ENCODE data around the gene KANSL1L. TPM values are rescaled to one million over a fixed set of nuclear protein-coding genes. Genes with fewer than 3 reads are reported as not detected.
A peak's percentile ranks its signal among the peaks of the same experiment; 100 is the strongest.

Gene KANSL1L
- total and polyA plus RNA-seq, 9 of the 15 experiments (the other 6 are each of a cell fraction or from before 2014, with no cell fraction given): 1.3 to 6.7 (median 2.4) TPM

GRCh38 chr2:210002158-210003157 is 168.8 kb downstream of the KANSL1L start, which contains the start of gene RPE (continued):
- TF ChIP-seq, protein P1, sequence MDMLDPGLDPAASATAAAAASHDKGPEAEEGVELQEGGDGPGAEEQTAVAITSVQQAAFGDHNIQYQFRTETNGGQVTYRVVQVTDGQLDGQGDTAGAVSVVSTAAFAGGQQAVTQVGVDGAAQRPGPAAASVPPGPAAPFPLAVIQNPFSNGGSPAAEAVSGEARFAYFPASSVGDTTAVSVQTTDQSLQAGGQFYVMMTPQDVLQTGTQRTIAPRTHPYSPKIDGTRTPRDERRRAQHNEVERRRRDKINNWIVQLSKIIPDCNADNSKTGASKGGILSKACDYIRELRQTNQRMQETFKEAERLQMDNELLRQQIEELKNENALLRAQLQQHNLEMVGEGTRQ (CRISPR knock-in tag; IDR thresholded peaks at IDR 0.05): no peak
- TF ChIP-seq KDM4B (IDR thresholded peaks at IDR 0.05; ENCODE audit: borderline replicate concordance in 2 of 2, low read depth in 1 of 2): peak in 1 of 2 experiments; percentile 39; a peak in 1 of 4 replicates
- peak in 1 of 2 experiments; percentile 37; a peak in 1 of 4 replicates for TF ChIP-seq SIN3A (IDR thresholded peaks at IDR 0.05; ENCODE audit: borderline replicate concordance in 2 of 2, control insufficient read depth in 1 of 2, low read depth in 2 of 2, low read length in 2 of 2)
- peak; percentile 40 for TF ChIP-seq SP2 (IDR thresholded peaks at IDR 0.05; ENCODE audit: extremely low read depth, low read depth, low read length, poor library complexity, severe bottlenecking)
- TF ChIP-seq DPF2 (IDR thresholded peaks at IDR 0.05): 0 out of 2 replicates have a peak, but pooled peaks have one; percentile 23
- TF ChIP-seq ELF2 (CRISPR knock-in tag; IDR thresholded peaks at IDR 0.05): peak; percentile 64
- TF ChIP-seq, protein P2, sequence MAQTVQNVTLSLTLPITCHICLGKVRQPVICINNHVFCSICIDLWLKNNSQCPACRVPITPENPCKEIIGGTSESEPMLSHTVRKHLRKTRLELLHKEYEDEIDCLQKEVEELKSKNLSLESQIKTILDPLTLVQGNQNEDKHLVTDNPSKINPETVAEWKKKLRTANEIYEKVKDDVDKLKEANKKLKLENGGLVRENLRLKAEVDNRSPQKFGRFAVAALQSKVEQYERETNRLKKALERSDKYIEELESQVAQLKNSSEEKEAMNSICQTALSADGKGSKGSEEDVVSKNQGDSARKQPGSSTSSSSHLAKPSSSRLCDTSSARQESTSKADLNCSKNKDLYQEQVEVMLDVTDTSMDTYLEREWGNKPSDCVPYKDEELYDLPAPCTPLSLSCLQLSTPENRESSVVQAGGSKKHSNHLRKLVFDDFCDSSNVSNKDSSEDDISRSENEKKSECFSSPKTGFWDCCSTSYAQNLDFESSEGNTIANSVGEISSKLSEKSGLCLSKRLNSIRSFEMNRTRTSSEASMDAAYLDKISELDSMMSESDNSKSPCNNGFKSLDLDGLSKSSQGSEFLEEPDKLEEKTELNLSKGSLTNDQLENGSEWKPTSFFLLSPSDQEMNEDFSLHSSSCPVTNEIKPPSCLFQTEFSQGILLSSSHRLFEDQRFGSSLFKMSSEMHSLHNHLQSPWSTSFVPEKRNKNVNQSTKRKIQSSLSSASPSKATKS (CRISPR knock-in tag; IDR thresholded peaks at IDR 0.05): no peak
- no peak for TF ChIP-seq HNRNPUL1 (IDR thresholded peaks at IDR 0.05; ENCODE audit: low read length)
- TF ChIP-seq SNRNP70 (optimal IDR thresholded peaks at IDR 0.05; ENCODE audit: low read depth, low read length): no peak
- TF ChIP-seq NBN (IDR thresholded peaks at IDR 0.05; ENCODE audit: low read depth): 0 out of 2 replicates have a peak, but pooled peaks have one; percentile 40
- no peak for TF ChIP-seq NCOA4 (IDR thresholded peaks at IDR 0.05; ENCODE audit: partially characterized antibody)
- TF ChIP-seq ZNF184 (CRISPR knock-in tag; IDR thresholded peaks at IDR 0.05): no peak
- peak; percentile 78 for TF ChIP-seq ELF1 (tag; IDR thresholded peaks at IDR 0.05)
- TF ChIP-seq MYC (IDR thresholded peaks at IDR 0.05; ENCODE audit: low read depth, low read length): peak; percentile 66; the same call in 1 of the 2 replicates
- TF ChIP-seq MYC (CRISPR knock-in tag; IDR thresholded peaks at IDR 0.05; ENCODE audit: borderline replicate concordance, low read depth): no peak; the same call in 1 of the 2 replicates
- no peak for TF ChIP-seq ID3 (CRISPR knock-in tag; IDR thresholded peaks at IDR 0.05)
- no peak for TF ChIP-seq ID3 (tag; IDR thresholded peaks at IDR 0.05)
- no peak for TF ChIP-seq CBFB (CRISPR knock-in tag; IDR thresholded peaks at IDR 0.05)
- peak; percentile 35; the same call in 1 of the 2 replicates for TF ChIP-seq ZNF512 (tag; IDR thresholded peaks at IDR 0.05)

Measured in K562 (cell line).